Caco-2 (cell line): ENCODE measurements around the gene NFIC. TPM values are rescaled to one million over a fixed set of nuclear protein-coding genes. Genes with fewer than 3 reads are reported as not detected.

ENCODE experiments used
- BruUV-seq: library from RNA; stranded (reverse); fragments of 400-500 nt; replicated peaks from 2 replicates; lab custom pipeline; 2021; lab: Mats Ljungman, UMichigan
- CTCF ChIA-PET: fragments of 300-600 bp; sonication (Branson Sonifier 250); formaldehyde crosslinking; loops from one replicate; lab custom pipeline; 2022; ENCODE audit warnings: antibody characterized with exemption; lab: Charles Lee
- POLR2A ChIA-PET: fragments of 300-600 bp; sonication (Branson Sonifier 250); formaldehyde crosslinking; loops from one replicate; lab custom pipeline; 2022; ENCODE audit warnings: antibody characterized with exemption; lab: Charles Lee
- DNase-seq, 2 experiments: peaks; one replicate each; pipeline versions ENCODE4 v3.0.0 to v3.0.0-alpha.2; 2020 to 2022
- H3K27me3 ChIP-seq: replicated peaks from 2 replicates; pipeline ENCODE4 v1.6.0; 2011; ENCODE audit warnings: low read length; ENCODE audit not compliant: control insufficient read depth, insufficient read depth
- H3K36me3 ChIP-seq: 2 replicates; pipeline ENCODE4 v1.5.1; 2011; ENCODE audit warnings: low read length; ENCODE audit not compliant: control insufficient read depth, insufficient read depth
- H3K4me1 ChIP-seq: fragments of 250-450 bp; sonication (Bioruptor Pico); 2 replicates; pipeline ENCODE4 v1.5.1; 2020; ENCODE audit warnings: mild to moderate bottlenecking
- H3K4me3 ChIP-seq: 2 replicates; pipeline ENCODE4 v1.5.1; 2011; ENCODE audit warnings: low read depth, mild to moderate bottlenecking, control low read depth, low read length
- H3K9me3 ChIP-seq: fragments of 250-450 bp; sonication (Bioruptor Pico); 2 replicates; pipeline ENCODE4 v1.5.1; 2020; ENCODE audit warnings: mild to moderate bottlenecking, moderate library complexity
- H3K27ac Mint-ChIP-seq: one replicate; pipeline ENCODE4 v1.8.0; 2022; ENCODE audit warnings: mixed read lengths; ENCODE audit not compliant: unreplicated experiment
- H3K27me3 Mint-ChIP-seq: one replicate; pipeline ENCODE4 v1.8.0; 2022; ENCODE audit warnings: mixed read lengths; ENCODE audit not compliant: insufficient read depth, unreplicated experiment
- H3K36me3 Mint-ChIP-seq: one replicate; pipeline ENCODE4 v1.8.0; 2022; ENCODE audit warnings: mild to moderate bottlenecking, mixed read lengths; ENCODE audit not compliant: insufficient read depth, unreplicated experiment
- H3K4me1 Mint-ChIP-seq: one replicate; pipeline ENCODE4 v1.8.0; 2022; ENCODE audit warnings: low read depth, mixed read lengths; ENCODE audit not compliant: unreplicated experiment
- H3K4me3 Mint-ChIP-seq: one replicate; pipeline ENCODE4 v1.8.0; 2022; ENCODE audit warnings: mild to moderate bottlenecking, moderate library complexity, mixed read lengths; ENCODE audit not compliant: unreplicated experiment
- H3K9me3 Mint-ChIP-seq: one replicate; pipeline ENCODE4 v1.8.0; 2022; ENCODE audit warnings: mixed read lengths; ENCODE audit not compliant: unreplicated experiment
- intact Hi-C: fragments of 100-400 bp; cut with micrococcal nuclease; formaldehyde crosslinking; loops from one replicate; pipeline ENCODE4 v1.10.0; 2022; ENCODE audit not compliant: unreplicated experiment
- total RNA-seq: library from RNA; stranded (reverse); gene quantifications from 2 replicates; pipeline ENCODE4 v1.2.3, GENCODE V29; 2022
- TF ChIP-seq, protein P1 (sequence below), 2 experiments: fragments of 200-600 bp in 1 of 2; IDR thresholded peaks; 1 replicate in 1 of 2; 2 replicates in 1 of 2; pipeline versions ENCODE4 v1.5.1 to v1.8.0; 2011 to 2022; ENCODE audit warnings: antibody characterized with exemption in 1 of 2, control low read depth in 1 of 2, inconsistent platforms in 1 of 2, low read depth in 1 of 2, low read length in 1 of 2, mild to moderate bottlenecking in 1 of 2, moderate library complexity in 1 of 2; ENCODE audit not compliant: insufficient read depth in 1 of 2, severe bottlenecking in 1 of 2, unreplicated experiment in 1 of 2

NFIC gene
- total RNA-seq, 1 experiment from 2014 or later = 5.1 TPM

DNA sequence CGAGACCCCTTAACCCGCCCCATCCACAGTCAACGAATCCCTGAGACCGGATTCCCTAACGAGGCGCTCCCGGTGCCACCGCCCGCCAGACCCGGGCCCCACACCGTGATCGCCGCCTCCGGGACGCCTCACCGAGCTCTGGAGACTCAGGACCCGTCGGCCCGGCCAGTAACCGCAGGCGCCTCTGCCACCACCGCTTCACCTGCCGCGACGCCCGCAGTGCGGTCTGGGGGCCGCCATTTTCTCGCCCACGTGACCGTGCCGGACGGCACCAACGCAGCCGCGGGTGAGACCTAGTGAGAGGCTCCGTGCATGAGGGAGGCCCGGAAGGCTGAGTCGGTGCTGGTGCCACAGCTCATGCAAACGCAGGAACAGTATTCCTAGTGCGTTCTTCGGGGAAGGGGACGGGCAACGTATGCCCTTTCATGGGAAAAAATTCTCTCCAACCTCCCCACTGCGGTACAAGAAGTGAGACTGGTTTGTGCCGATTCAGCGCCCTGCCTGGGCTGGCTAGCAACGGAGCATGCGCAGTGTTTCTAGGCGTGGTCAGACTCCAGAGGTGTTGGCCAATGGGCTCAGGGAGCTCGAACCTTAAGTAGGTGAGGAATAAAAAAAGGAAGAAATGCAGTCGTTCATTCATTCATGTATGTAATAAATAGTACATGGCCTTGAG, 134.2 kb downstream of the NFIC start, which contains the start of gene DOHH:
Gene DOHH, minus strand, starts transcription at position 246 of the 673 bp plus-strand sequence. CDS start 3,860 bp downstream, outside the sequence.
- no peaks in the 10 kb centered on the region for H3K27me3 Mint-ChIP-seq
- BruUV-seq = no TSS peak
- POLR2A ChIA-PET = interaction anchor here (0.6 to 1.1 kb wide), 3 partner anchors 120 to 550 kb away, joined by 3 to 6 read pairs (median 5); no protein-coding TSS in a partner anchor

DNA sequence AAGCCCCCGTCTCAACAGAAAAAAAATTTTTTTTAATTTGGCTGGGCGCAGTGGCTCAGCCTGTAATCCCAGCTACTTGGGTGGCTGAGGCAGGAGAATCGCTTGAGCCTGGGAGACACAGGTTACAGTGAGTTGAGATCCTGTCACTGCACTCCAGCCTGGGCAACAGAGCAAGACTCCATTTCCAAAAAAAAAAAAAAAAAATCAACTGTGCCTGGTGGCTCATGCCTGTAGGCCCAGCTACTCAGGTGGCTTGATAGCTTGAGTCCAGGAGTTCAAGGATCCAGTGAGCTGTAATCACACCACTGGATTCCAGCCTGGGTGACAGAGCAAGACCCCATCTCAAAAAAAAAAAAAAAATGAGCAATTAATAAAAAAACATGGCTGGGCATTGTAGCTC, 135.4 kb downstream of the NFIC start:
- no peak overlapping the region for H3K4me3 Mint-ChIP-seq
- no TSS peak for BruUV-seq
- TF ChIP-seq, protein P1, sequence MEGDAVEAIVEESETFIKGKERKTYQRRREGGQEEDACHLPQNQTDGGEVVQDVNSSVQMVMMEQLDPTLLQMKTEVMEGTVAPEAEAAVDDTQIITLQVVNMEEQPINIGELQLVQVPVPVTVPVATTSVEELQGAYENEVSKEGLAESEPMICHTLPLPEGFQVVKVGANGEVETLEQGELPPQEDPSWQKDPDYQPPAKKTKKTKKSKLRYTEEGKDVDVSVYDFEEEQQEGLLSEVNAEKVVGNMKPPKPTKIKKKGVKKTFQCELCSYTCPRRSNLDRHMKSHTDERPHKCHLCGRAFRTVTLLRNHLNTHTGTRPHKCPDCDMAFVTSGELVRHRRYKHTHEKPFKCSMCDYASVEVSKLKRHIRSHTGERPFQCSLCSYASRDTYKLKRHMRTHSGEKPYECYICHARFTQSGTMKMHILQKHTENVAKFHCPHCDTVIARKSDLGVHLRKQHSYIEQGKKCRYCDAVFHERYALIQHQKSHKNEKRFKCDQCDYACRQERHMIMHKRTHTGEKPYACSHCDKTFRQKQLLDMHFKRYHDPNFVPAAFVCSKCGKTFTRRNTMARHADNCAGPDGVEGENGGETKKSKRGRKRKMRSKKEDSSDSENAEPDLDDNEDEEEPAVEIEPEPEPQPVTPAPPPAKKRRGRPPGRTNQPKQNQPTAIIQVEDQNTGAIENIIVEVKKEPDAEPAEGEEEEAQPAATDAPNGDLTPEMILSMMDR (IDR thresholded peaks at IDR 0.05; ENCODE audit: insufficient read depth in 1 of 2, low read depth in 1 of 2, low read length in 1 of 2, severe bottlenecking in 1 of 2, unreplicated experiment in 1 of 2) = no peak
- H3K27ac Mint-ChIP-seq = no peak overlapping the region
- no peaks in the 10 kb centered on the region for H3K27me3 Mint-ChIP-seq
- no peak overlapping the region for H3K4me3 ChIP-seq
- peaks cover 4% of the 10 kb centered on the region; the same call in 1 of the 2 replicates for H3K4me1 ChIP-seq
- H3K4me1 Mint-ChIP-seq = peaks cover 11% of the 10 kb centered on the region
- no peaks in the 10 kb centered on the region for H3K9me3 ChIP-seq
- intact Hi-C loops = no loop called here
- H3K9me3 Mint-ChIP-seq = no peaks in the 10 kb centered on the region
- peaks cover 29% of the 10 kb centered on the region for H3K36me3 Mint-ChIP-seq
- no peaks in the 10 kb centered on the region for H3K27me3 ChIP-seq
- ChIA-PET POLR2A (interaction anchor here (0.7 kb wide), 1 partner anchor 17 kb away, joined by 4 read pairs; no protein-coding TSS in a partner anchor), CTCF (interaction anchor here (0.6 to 1.2 kb wide), 3 partner anchors 17 to 819 kb away, joined by 3 to 6 read pairs (median 3); no protein-coding TSS in a partner anchor)
- no peak for DNase-seq
- no peaks in the 10 kb centered on the region for H3K36me3 ChIP-seq

More for the DNA sequence above, 134.2 kb downstream of the NFIC start, which contains the start of gene DOHH:
- H3K4me3 ChIP-seq = peak within 1 kb of the TSS; percentile 71
- peak; percentile 94 to 96 for DNase-seq
- no peaks in the 10 kb centered on the region for H3K27me3 ChIP-seq
- H3K36me3 Mint-ChIP-seq = peaks cover 33% of the 10 kb centered on the region
- H3K36me3 ChIP-seq = no peaks in the 10 kb centered on the region
- intact Hi-C loops = no loop called here
- peak within 1 kb of the TSS; percentile 87 for H3K4me3 Mint-ChIP-seq
- CTCF ChIA-PET = interaction anchor here (1.2 kb wide), 2 partner anchors 15 to 71 kb away, joined by 3 to 9 read pairs; no protein-coding TSS in a partner anchor
- H3K9me3 ChIP-seq = no peaks in the 10 kb centered on the region
- H3K4me1 ChIP-seq = peaks cover 4% of the 10 kb centered on the region; the same call in 1 of the 2 replicates
- H3K9me3 Mint-ChIP-seq = no peaks in the 10 kb centered on the region
- H3K4me1 Mint-ChIP-seq = peaks cover 11% of the 10 kb centered on the region
- TF ChIP-seq, protein P1 (IDR thresholded peaks at IDR 0.05; ENCODE audit: insufficient read depth in 1 of 2, low read depth in 1 of 2, low read length in 1 of 2, severe bottlenecking in 1 of 2, unreplicated experiment in 1 of 2) = no peak
- H3K27ac Mint-ChIP-seq = peak within 1 kb of the TSS; percentile 98

DNA sequence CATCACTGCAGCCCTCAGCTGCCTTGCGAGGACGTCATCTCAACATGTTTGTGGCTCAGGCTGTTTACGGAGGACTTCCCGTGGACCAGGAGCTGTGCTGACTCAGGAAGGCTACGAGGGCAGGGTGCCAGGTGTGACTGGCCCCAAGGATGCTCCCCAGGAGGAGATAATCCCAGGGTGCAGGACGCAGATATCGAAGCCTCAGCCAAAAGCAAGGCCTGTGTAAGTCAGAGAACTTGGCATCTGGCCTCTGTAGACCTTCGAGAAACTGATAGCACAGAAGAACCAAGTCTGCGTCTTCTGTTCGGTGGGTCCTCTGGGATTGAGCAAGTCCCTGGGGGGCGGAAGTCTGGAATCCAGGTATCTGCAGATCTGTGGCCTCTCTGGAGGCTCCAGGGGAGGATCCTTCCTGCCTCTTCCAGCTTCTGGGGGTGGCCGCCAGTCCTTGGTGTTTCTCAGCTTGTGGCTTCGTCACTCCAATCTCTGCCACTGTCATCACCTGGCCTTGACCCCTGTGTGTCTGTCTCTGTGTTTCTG, 136.7 kb downstream of the NFIC start:
- H3K4me1 ChIP-seq = peaks cover 4% of the 10 kb centered on the region; the same call in 1 of the 2 replicates
- CTCF ChIA-PET = no interaction called here
- H3K9me3 ChIP-seq = no peaks in the 10 kb centered on the region
- Mint-ChIP-seq H3K27me3 (no peaks in the 10 kb centered on the region), H3K27ac (no peak overlapping the region), H3K4me3 (no peak overlapping the region), H3K9me3 (no peaks in the 10 kb centered on the region), H3K4me1 (peaks cover 7% of the 10 kb centered on the region), H3K36me3 (peaks cover 29% of the 10 kb centered on the region)
- no peaks in the 10 kb centered on the region for H3K36me3 ChIP-seq
- no TSS peak for BruUV-seq
- no peaks in the 10 kb centered on the region for H3K27me3 ChIP-seq
- intact Hi-C loops = no loop called here
- no peak overlapping the region for H3K4me3 ChIP-seq
- POLR2A ChIA-PET = no interaction called here
- DNase-seq = no peak
- TF ChIP-seq, protein P1 (IDR thresholded peaks at IDR 0.05; ENCODE audit: insufficient read depth in 1 of 2, low read depth in 1 of 2, low read length in 1 of 2, severe bottlenecking in 1 of 2, unreplicated experiment in 1 of 2) = no peak
